ENCODE results near the gene ZMIZ1.

The ZMIZ1 gene

DNA sequence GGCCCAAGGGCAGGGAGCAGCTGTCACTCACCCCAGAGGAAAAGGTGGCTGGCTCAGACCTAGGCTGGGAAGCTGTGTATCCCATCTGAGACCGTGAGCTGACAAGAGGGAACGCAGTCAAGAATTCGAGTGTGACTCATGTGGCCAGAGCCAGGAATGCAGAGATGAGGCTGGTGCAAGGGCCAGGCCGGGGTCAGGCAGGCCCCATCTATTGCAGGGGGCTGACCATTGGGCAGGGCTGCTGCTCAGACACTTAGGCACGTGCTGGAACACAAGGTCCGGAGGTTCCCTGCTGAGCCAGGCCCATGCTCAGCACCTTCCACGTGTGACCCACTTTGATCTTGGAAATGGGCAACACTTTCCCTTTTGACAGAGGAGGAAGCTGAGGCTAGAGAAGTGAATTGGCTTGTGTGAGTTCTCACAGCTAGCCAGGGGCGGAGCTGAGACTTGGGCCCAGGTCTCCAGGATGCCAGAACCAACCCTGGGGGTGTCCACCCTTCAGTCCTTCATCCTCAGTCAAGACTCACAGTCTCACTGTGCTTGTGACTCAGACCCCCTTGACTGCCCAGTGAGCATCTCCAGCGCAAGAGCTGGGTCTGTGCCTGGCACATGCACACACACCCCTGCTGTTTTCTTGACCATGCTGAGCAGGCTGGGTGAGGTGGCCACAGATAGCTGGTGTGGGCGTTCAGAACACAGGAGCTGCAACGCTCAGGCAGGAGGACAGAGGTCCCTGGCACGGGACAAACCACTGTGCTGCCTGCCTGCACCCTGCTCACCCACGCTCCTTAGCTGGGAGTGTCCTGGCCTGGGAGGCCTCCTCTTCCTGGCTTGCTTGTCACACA lies 230.9 kb downstream of the ZMIZ1 start:
- DNase-seq, result no peak

DNA sequence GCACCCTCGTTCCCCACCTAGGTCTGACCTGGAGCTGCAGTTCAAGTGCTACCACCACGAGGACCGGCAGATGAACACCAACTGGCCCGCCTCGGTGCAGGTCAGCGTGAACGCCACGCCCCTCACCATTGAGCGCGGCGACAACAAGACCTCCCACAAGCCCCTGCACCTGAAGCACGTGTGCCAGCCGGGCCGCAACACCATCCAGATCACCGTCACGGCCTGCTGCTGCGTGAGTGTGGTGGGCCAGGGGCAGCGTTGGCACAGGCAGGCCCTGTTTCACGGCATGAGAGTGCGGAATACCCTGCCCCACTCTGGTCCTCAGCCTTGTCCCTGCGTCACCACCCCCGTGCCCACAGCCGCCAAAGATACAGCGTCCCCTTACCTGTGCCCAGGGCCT lies 231.9 kb downstream of the ZMIZ1 start:
- DNase-seq, result no peak

DNA sequence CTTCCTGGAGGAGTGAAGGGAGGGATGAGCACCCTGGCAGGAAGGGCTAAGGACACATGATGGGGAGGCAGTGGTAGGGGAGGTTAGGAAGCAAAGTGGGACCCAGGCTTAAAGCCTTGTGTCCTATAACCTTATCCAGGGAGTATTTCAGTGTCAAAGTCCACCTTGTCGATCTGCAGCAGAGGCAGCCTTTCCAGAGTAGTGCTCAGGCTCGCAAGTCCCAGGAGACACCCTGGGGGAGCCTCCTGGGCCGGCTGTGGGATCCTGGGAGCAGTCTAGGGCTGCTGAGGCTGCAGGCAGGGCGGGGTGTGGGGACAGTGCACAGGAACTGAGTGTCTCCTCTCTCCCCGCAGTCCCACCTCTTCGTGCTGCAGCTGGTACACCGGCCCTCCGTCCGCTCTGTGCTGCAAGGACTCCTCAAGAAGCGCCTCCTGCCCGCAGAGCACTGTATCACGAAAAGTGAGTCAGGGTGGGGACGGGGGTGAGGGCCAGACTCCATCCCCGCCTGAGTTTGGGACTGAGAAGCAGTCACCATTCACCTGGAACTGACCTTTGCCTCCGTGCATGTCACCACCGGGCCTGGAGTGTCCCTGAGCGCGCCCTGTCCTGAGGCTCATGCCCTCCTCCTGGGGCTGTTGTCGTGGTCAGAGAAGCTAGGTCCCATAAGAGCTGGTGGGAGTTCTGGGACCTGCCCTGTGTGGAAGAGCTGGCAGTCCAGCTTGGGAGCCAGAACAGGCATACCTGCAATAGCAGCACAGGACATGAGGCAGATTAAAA lies 233.2 kb downstream of the ZMIZ1 start:
- DNase-seq, result no peak

DNA sequence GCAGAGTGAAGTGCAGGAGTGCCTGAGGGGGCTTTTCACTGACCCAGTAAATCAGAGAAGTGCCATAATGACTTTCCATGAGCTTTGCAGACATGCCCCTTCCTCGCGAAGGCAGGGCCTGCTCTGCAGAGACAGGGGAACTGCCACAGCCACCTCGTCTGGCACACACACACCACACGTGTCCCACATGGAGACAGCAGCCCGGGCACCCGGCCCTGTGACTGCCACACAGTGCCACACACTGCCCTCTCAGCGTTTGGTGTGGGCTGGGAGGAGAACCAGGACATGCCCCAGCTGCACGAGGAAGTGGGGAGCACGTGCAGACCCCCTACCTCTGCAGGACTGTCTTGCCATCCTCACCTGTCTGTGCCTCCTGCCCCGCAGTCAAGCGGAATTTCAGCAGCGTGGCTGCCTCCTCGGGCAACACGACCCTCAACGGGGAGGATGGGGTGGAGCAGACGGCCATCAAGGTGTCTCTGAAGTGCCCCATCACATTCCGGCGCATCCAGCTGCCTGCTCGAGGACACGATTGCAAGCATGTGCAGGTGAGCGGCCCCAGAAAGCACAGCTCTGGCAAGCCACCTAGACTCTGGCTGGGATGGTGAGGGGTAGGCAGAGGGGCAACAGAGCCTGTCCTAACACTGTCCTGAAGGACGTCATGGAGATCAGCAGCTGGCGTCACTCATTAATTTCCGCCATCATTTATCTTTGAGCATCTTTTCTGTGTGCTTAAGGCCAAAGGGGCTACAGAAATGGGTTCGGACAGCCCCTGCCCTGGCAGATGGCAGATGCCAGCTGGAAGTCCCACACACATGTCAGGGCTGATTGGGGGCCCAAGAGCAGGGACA lies 235.1 kb downstream of the ZMIZ1 start:
- DNase-seq, result no peak

DNA sequence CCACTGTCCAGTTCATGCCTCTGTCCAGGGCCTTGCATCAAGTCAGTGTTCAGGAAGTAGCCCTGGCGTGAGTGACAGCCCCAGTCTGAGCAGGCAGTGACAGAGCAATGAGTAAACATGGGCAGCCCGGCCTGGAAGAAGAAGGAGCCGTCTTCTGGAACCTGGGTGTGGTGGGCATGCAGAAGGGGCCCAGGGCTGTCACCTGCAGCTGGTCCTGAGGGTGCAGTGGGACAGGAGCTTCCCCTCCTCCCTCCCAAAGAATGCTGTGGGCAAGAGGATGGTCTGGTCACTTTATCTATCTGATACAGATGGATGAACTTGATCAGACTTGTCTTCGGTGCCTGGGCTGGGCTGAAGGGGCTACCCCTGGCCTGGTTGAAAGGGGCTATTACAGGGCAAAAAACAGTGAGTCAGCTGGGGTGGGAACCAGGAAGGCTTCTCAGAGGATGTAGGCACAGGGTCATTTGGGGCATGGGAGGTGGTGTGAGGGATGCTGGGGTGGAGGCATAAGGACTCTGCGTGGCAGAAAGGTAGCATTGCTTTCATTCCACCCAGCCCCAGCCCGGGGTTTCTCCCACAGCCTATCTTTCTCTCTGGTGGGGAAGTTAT lies 235.8 kb downstream of the ZMIZ1 start:
- no peak for DNase-seq

DNA sequence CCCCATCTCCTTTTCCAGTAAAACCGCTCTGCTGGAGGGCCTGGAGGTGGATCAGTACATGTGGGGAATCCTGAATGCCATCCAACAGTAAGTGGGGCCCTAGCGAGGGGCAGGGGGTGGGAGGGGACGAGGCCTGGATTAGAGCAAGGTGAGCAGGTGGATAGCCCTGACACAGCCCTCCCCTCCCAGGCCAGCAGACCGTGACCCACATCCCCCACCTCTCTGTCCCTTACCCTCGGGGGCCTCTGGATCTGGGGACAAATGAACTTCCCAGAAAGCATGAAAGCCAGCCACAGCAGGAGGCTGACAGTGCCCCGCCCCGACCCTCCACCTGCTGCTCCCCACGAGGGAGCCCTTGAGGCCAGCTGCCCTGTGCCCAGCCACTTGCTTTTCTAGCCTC lies 236.7 kb downstream of the ZMIZ1 start:
- no peak for DNase-seq

DNA sequence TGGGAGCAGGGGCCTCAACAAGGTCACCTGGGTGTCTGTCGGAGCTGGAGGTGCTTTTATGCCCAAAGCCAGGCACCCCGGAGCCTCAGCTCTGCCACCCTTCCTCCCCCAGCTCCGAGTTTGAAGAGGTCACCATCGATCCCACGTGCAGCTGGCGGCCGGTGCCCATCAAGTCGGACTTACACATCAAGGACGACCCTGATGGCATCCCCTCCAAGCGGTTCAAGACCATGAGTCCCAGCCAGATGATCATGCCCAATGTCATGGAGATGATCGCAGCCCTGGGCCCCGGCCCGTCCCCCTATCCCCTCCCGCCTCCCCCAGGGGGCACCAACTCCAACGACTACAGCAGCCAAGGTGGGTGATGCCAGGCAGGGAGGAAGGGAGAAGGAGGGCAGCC lies 237.2 kb downstream of the ZMIZ1 start:
- DNase-seq, result no peak

DNA sequence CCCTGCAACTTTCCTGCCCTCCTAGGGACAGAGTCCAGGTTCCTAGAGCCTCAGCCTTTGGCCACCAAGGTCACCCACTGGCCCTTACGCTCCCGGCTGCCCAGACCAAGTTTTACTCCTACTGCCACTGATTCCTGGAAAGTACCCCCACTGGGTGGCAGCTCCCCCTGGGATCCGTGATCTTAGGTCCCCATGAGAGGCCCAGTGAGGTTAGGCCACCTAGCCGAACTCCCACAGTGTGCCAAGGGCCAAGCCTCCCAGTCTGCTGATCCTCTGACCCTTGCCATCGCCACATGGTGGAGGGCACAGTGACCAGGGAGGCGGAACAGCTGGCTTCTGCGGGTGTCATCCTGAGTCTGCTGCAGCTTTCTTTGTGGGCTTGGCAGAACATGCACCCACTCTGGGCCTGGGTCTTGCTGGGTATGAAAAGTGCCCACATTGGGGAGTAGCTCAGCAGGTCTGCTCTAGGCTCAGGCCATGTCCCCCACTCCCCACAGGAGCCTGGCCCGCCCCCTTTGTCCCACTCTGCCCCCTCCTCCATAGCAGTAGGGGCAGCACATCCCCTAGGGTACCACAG lies 238.0 kb downstream of the ZMIZ1 start:
- no peak for DNase-seq

DNA sequence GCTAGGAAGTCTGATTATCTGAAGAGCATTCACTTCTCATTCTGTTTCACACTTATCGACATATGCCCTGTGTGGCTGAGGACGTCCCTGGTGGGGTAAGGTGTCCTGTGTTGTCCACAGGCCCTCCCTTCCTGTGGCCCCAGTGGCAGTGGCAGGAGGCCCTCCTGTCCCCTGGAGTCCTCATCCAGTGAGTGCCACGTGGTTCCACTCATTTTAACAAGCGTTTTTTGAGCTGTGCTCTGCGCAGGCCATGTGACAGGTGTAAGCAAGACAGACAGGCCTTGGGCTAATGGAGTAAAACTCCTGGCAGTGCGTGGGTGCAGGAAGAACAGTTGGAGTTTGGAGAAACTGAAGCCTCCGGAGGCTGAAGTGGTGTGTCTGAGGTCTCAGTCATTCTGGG lies 239.2 kb downstream of the ZMIZ1 start:
- DNase-seq, result no peak

DNA sequence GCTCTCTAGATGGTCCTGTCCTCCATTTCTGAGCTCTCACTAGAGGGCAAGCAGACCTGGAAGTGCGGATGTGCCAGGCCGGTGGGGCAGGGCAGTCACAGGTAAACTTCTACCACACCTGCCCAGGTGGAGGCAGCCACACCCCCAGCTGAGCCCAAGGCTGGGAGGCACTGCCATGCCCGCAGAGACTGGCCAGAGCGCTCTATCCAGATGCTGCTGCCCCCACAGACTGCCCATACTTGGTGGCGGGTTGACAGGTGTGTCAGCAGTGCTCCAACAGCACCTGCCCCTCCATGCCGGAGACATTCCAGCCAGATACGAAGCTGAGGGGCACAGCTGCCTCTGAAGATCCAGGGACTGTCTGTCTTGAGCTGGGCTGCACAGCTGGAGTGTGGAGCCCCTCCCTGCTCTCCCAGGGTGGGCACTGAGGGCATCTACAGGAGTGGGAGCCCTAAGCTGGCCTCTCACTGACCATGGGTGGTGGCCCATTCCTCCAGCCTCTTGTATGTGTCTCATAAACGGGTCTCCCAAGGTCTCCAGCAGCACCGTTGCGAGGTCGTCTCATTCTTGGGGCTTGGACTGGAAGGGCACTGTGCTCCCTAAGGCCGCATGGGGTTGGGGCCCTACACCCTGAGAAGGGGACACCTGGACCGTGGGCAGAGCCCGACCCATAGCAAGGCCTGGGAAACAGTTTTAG lies 240.4 kb downstream of the ZMIZ1 start:
- DNase-seq, result no peak

DNA sequence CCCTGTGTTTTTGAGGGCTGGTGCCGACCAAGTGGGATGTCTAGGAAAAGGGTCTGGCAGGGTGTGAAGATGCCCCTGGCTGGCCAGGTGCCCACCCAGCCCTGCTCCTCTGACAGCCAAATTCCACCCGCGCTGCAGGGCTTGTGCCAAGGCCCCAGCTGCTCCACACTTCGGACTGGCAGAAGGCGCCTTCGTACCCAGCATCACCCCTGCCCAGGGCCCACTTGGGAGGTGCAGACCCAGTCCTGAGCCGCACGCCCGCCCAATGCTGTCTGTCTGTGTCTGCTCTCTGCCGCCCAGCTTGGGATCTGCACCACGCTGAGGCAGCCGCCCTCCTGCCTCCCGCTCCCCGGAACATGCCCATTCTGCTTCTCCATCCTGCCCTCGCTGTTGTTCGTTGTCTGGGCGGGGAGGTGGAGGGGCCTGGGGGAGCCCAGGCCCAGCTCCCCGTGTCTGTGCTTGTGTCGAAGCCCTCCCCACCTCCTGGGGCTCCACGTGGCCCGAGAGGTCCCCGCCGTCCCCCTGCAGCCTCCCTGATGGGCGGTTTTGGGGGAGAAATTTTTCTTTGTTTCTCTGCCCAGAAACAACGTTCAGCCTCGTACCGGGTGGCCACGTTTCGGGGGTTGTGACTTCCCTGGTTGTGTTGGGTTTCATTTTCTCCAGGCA lies 241.6 kb downstream of the ZMIZ1 start:
- no peak for DNase-seq

DNA sequence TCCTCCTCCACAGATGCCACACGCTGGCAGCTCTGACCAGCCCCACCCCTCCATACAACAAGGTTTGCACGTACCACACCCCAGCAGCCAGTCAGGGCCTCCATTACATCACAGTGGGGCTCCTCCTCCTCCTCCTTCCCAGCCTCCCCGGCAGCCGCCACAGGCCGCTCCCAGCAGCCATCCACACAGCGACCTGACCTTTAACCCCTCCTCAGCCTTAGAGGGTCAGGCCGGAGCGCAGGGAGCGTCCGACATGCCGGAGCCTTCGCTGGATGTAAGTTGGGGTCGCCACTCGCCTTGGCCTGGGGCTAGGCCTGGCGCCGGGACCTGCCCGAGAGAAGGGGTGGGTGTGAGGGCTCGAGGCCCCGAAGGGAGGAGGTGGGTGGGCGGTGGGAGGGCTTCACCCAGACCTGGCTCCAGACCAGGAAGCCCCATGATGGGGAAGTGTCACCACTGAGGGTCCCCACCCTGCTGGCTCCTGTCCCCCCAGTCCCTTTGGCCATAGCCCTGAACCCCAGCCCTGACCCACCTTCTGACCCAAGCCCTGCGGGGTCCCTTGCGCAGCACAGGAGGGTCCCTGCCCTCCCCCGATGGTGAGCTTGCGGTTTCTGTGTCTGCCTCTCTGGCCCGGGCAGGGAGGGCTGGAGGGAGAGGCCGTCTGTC lies 242.3 kb downstream of the ZMIZ1 start:
- no peak for DNase-seq

DNA sequence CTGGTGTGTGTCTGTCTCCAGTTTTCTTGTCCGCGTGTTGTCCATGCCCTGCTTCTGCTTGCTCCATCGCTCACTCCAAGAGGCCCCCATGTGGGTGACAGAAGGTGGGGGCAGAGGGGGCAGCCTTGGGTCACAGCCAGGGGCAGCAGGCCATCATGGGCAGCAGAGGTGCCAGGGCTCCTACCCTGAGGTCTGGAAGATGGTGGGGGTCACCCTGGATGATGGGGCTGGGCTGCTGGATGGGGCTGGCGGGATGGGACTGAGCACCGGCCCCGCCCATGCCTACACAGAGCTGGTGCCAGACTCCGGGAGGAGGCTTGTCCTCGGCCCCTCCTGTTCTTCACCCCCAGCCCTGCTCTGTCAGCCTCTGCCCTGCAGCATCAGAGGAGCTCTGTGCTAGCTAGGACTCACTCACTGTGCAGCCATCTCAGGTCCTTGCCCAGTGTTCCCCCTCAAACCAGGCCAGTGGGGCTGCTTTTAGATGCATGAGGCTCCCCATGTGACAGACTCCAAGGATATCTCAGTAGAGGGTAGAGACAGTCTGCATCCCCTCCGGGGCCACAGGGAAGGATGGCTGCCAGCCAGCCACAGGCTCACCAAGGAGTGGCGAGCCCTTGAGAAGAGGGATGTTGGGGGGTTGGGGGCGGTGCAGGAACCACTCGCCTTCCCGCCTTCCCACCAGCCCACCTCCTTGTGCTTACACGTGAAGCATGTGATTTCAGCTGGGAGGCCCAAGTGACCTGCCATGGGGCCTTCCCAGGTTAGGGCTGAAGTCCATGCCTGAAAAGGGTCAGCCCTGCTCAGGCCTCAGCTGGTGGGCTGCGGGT lies 243.0 kb downstream of the ZMIZ1 start:
- no peak for DNase-seq

DNA sequence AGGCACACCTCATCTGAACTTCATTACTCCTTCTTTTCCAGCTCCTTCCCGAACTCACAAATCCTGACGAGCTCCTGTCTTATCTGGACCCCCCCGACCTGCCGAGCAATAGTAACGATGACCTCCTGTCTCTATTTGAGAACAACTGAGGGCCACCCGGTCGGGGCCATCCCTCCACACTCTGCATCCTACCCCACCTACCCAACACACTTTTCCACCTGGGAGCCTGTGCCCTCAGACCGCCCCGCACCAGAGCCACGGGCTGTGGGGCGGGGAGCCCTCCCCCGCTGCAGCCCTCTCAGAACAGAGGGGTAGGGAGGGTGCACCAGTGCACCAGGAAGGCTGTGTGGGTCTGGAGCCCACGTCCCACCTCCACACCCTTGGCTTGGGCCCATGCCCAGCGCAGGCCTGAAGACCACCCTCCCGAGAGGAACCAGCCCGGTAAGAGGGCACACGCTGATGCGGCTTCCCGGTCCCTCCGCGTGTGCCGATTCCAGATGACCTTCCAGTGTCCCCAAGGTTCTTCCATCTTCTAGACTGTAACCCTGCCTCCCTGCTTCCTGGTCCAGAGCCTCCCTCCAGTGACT lies 243.9 kb downstream of the ZMIZ1 start:
- no peak for DNase-seq

DNA sequence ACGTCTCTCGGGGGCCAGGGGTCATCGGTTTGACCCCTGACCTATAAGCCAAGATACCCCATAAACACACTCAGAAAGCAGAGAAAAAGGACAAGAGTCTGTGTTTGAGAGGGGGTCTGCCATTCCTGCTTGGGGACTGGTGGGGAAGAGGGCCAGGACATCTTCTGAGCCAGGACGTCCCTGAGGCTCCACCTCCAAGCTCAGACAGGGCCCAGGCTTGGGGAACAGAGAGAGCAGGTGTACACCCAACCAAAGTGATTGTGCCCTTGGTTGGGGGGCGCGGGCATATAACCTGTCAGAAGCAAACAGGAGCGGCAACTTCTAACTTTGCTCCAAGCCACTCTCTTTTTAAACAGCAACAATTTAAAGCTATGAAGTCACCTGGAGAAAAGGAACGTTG lies 244.6 kb downstream of the ZMIZ1 start:
- DNase-seq, result no peak

DNA sequence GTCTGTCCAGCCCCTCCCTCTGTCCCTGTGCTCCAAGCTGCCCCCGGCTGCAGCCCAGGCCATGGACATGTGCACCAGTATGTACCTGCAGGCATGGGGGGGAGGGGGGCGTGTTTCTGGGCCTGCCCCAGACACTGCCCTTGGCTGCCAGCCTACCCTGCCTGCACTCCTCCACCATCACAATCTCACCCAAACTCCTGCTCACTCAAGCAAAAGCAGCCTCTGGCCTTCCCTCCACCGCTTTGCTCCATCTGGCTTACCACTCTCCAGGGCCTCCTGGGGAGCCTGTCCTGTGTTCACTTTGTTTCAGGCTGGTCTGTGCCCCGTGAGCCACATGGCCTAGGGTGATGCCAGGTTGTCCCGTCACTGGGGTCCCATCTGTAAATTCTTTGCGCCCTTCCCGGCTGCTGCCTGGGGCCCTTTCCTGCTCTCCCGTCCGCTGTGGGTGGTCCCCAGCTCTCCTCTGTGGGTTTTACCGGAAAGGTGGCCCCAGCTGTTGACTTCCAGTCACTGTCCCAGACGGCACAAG lies 245.2 kb downstream of the ZMIZ1 start:
- DNase-seq, result no peak

DNA sequence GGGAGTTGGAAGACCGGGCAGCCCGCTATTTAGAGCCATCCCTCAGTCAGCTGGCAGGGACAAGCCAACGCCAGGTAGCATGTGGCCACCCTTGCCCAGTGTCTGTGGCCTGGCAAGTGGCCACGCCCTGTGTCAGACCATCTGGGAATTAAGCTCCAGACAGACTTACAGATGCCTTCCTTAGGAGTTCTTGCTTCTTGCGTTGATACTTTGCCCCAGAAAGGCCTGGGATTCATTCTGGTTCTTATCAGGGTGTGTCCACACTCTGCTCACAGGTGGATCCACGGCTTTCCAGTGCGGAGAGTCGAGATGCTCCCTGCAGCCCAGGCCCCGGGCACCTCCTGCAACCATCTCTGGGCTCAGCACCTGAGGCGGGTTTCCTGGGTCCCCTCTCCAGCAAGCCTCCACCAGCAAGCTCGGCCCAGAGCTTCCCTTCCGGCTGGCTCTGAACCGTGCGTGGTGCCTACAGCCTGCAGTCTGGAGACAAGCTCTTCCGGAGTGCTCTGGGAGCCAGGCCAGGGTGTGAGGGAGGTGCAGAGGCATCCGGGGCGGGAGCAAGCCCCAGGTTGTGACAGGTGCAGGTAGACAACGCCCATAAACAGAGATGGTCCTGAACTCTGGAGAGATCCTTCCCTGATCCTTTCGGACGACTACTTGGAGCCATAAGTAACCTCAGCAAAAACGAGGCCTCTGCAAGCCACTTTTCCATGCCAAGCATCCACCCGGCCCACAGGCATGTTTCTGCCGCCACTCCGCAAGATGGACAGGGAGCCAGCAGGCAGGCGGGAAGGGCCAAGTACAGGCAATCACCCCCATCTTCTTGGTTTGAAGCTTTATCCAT lies 246.2 kb downstream of the ZMIZ1 start:
- no peak for DNase-seq

DNA sequence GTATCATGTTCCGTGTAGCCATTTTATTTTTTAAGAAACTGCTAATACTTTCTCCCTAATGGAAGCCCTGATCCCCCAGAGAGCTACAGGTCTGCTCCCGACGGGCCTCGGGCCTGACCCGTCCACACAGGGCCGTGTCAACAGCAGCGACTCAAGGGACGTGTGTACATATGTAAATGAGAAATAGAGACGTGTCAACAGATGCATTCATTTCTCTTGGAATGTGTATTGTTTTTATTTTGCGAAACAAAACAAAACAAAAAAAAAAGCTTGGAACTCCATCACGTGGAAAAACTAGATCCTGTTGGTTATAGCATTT lies 246.8 kb downstream of the ZMIZ1 start:
- no peak for DNase-seq
